WTC11 (cell line): ENCODE data around the gene AURKAIP1. TPM values are rescaled to one million over a fixed set of nuclear protein-coding genes. Genes with fewer than 3 reads are reported as not detected.

ENCODE experiments used
- ATAC-seq: fragments of 200-7000 bp; cut with Tn5 transposase; 2 replicates; pipeline ENCODE4 v1.10.0; 2021; ENCODE audit warnings: mild to moderate bottlenecking, moderate library complexity
- CTCF ChIA-PET: fragments of 300-600 bp; sonication (Branson Sonifier 250); formaldehyde crosslinking; loops from one replicate; lab custom pipeline; 2021; ENCODE audit warnings: antibody characterized with exemption; lab: Charles Lee
- POLR2A ChIA-PET: fragments of 350-600 bp; sonication (Branson Sonifier 250); formaldehyde crosslinking; loops from one replicate; lab custom pipeline; 2021; ENCODE audit warnings: antibody characterized with exemption; lab: Charles Lee
- DNase-seq: peaks from one replicate; pipeline ENCODE4 v3.0.0; 2021; ENCODE audit warnings: low spot score
- H3K27ac Mint-ChIP-seq: 2 replicates; pipeline ENCODE4 v1.8.0; 2021; ENCODE audit warnings: mixed read lengths
- H3K27me3 Mint-ChIP-seq: 2 replicates; pipeline ENCODE4 v1.8.0; 2021; ENCODE audit warnings: low read depth, mild to moderate bottlenecking, moderate library complexity, mixed read lengths
- H3K36me3 Mint-ChIP-seq: 2 replicates; pipeline ENCODE4 v1.8.0; 2021; ENCODE audit warnings: mixed read lengths
- H3K4me1 Mint-ChIP-seq: 2 replicates; pipeline ENCODE4 v1.8.0; 2022; ENCODE audit warnings: mixed read lengths
- H3K4me3 Mint-ChIP-seq: 2 replicates; pipeline ENCODE4 v1.8.0; 2021; ENCODE audit warnings: mild to moderate bottlenecking, moderate library complexity, mixed read lengths
- H3K9me3 Mint-ChIP-seq: 2 replicates; pipeline ENCODE4 v1.8.0; 2021; ENCODE audit warnings: mixed read lengths
- CREM ChIP-seq: sonication (generic); formaldehyde crosslinking; IDR thresholded peaks from 2 replicates; pipeline ENCODE4 v1.8.1; 2022; ENCODE audit warnings: mild to moderate bottlenecking, missing genetic modification reagents, moderate library complexity
- FOXK1 ChIP-seq: sonication (generic); formaldehyde crosslinking; IDR thresholded peaks from 2 replicates; pipeline ENCODE4 v1.8.0; 2022; ENCODE audit warnings: mild to moderate bottlenecking, moderate library complexity, missing genetic modification reagents
- FOXP1 ChIP-seq: sonication (generic); formaldehyde crosslinking; IDR thresholded peaks from 2 replicates; pipeline ENCODE4 v1.8.0; 2022; ENCODE audit warnings: missing genetic modification reagents, mild to moderate bottlenecking, moderate library complexity, borderline replicate concordance
- HMGA2 ChIP-seq: fragments of 250-450 bp; sonication (Bioruptor Pico); IDR thresholded peaks from 2 replicates; pipeline ENCODE4 v1.4.0; 2021; ENCODE audit warnings: mild to moderate bottlenecking, moderate library complexity
- JAZF1 ChIP-seq: fragments of 250-450 bp; sonication (Bioruptor Pico); IDR thresholded peaks from 2 replicates; pipeline ENCODE4 v1.9.0; 2021; ENCODE audit warnings: moderate library complexity, mild to moderate bottlenecking, inconsistent platforms
- MYBL2 ChIP-seq: sonication (generic); formaldehyde crosslinking; IDR thresholded peaks from 2 replicates; pipeline ENCODE4 v1.8.1; 2023; ENCODE audit warnings: mild to moderate bottlenecking, moderate library complexity, missing genetic modification reagents
- NR3C1 ChIP-seq: sonication (generic); formaldehyde crosslinking; conservative IDR thresholded peaks from 2 replicates; pipeline ENCODE4 v1.8.1; 2023; ENCODE audit warnings: low read depth, mild to moderate bottlenecking, missing genetic modification reagents
- SMAD4 ChIP-seq: sonication (generic); formaldehyde crosslinking; IDR thresholded peaks from 2 replicates; pipeline ENCODE4 v1.8.0; 2022; ENCODE audit warnings: mild to moderate bottlenecking, missing genetic modification reagents
- SP1 ChIP-seq: sonication (generic); formaldehyde crosslinking; conservative IDR thresholded peaks from 2 replicates; pipeline ENCODE4 v1.8.1; 2022; ENCODE audit warnings: missing genetic modification reagents
- TEAD4 ChIP-seq: sonication (generic); formaldehyde crosslinking; IDR thresholded peaks from 2 replicates; pipeline ENCODE4 v1.8.0; 2022; ENCODE audit warnings: mild to moderate bottlenecking, missing genetic modification reagents
- total RNA-seq: library from RNA; stranded (reverse); gene quantifications from 3 replicates; pipeline ENCODE4 v1.2.3, GENCODE V29; 2021
- TF ChIP-seq, protein P1 (sequence below): fragments of 250-450 bp; sonication (Bioruptor Pico); IDR thresholded peaks from 2 replicates; pipeline ENCODE4 v1.9.0; 2021; ENCODE audit warnings: mild to moderate bottlenecking
- TF ChIP-seq, protein P2 (sequence below): sonication (generic); formaldehyde crosslinking; IDR thresholded peaks from 2 replicates; pipeline ENCODE4 v1.8.1; 2022; ENCODE audit warnings: mild to moderate bottlenecking, moderate library complexity, missing genetic modification reagents
- TF ChIP-seq, protein P3 (sequence below): sonication (generic); formaldehyde crosslinking; IDR thresholded peaks from 2 replicates; pipeline ENCODE4 v1.8.0; 2022; ENCODE audit warnings: mild to moderate bottlenecking, missing genetic modification reagents
- TF ChIP-seq, protein P4 (sequence below): sonication (generic); formaldehyde crosslinking; conservative IDR thresholded peaks from 2 replicates; pipeline ENCODE4 v1.8.1; 2023; ENCODE audit warnings: mild to moderate bottlenecking, low read depth, missing genetic modification reagents, moderate library complexity
- TF ChIP-seq, protein P5 (sequence below): sonication (generic); formaldehyde crosslinking; IDR thresholded peaks from 2 replicates; pipeline ENCODE4 v1.8.1; 2023; ENCODE audit warnings: mild to moderate bottlenecking, missing genetic modification reagents, moderate library complexity
- TF ChIP-seq, protein P6 (sequence below): fragments of 250-450 bp; sonication (Bioruptor Pico); conservative IDR thresholded peaks from 2 replicates; pipeline ENCODE4 v1.9.0; 2021; ENCODE audit warnings: mild to moderate bottlenecking
- TF ChIP-seq, protein P7 (sequence below): sonication (generic); formaldehyde crosslinking; IDR thresholded peaks from 2 replicates; pipeline ENCODE4 v1.8.0; 2022; ENCODE audit warnings: mild to moderate bottlenecking, missing genetic modification reagents

AURKAIP1 gene
- total RNA-seq, 1 experiment from 2014 or later = 268 TPM

DNA sequence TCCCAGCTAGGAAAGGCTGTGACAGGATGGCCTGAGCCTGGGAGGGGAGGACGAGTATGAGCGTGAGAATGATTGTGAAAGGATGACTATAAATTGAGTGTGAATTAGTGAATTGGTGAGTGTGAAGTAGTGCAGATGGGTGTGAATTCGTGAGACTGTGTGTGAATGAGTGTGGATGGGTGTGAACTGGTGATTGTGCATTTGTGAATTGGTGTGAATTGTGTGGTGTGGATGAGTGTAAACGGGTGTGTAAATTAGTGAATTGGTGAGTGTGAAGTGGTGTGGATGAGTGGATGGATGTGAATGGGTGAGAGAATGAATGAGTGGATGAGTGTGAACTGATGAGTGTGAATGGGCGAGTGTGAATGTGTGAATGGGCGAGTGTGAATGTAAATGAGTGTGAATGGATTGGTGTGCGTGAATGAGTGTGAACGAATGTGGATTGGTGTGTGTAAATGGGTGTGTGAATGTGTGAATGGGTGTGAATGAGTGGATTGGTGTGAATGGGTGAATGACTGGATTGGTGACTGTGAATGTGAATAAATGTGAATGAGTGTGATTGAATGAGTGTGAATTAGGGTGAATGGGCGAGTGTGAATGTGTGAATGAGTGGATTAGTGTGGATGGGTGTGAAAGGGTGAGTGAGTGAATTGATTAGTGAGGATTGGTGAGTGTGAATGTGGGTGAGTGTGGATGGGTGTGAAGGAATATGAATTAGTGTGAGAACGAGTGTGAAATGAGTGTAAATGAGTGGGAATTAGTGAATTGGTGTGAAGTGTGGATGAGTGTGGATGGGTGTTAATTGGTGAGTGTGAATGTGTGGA, 8.9 kb downstream of the AURKAIP1 start:
- TF ChIP-seq, protein P1, sequence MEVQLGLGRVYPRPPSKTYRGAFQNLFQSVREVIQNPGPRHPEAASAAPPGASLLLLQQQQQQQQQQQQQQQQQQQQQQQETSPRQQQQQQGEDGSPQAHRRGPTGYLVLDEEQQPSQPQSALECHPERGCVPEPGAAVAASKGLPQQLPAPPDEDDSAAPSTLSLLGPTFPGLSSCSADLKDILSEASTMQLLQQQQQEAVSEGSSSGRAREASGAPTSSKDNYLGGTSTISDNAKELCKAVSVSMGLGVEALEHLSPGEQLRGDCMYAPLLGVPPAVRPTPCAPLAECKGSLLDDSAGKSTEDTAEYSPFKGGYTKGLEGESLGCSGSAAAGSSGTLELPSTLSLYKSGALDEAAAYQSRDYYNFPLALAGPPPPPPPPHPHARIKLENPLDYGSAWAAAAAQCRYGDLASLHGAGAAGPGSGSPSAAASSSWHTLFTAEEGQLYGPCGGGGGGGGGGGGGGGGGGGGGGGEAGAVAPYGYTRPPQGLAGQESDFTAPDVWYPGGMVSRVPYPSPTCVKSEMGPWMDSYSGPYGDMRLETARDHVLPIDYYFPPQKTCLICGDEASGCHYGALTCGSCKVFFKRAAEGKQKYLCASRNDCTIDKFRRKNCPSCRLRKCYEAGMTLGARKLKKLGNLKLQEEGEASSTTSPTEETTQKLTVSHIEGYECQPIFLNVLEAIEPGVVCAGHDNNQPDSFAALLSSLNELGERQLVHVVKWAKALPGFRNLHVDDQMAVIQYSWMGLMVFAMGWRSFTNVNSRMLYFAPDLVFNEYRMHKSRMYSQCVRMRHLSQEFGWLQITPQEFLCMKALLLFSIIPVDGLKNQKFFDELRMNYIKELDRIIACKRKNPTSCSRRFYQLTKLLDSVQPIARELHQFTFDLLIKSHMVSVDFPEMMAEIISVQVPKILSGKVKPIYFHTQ (CRISPR knock-in tag) = no peak
- TF ChIP-seq, protein P2, sequence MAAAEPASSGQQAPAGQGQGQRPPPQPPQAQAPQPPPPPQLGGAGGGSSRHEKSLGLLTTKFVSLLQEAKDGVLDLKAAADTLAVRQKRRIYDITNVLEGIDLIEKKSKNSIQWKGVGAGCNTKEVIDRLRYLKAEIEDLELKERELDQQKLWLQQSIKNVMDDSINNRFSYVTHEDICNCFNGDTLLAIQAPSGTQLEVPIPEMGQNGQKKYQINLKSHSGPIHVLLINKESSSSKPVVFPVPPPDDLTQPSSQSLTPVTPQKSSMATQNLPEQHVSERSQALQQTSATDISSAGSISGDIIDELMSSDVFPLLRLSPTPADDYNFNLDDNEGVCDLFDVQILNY (CRISPR knock-in tag) = no peak
- TF ChIP-seq HMGA2 (CRISPR knock-in tag) (no peak), SMAD4 (CRISPR knock-in tag) (no peak), FOXP1 (no peak), JAZF1 (CRISPR knock-in tag) (no peak), TEAD4 (CRISPR knock-in tag) (no peak)
- TF ChIP-seq, protein P3, sequence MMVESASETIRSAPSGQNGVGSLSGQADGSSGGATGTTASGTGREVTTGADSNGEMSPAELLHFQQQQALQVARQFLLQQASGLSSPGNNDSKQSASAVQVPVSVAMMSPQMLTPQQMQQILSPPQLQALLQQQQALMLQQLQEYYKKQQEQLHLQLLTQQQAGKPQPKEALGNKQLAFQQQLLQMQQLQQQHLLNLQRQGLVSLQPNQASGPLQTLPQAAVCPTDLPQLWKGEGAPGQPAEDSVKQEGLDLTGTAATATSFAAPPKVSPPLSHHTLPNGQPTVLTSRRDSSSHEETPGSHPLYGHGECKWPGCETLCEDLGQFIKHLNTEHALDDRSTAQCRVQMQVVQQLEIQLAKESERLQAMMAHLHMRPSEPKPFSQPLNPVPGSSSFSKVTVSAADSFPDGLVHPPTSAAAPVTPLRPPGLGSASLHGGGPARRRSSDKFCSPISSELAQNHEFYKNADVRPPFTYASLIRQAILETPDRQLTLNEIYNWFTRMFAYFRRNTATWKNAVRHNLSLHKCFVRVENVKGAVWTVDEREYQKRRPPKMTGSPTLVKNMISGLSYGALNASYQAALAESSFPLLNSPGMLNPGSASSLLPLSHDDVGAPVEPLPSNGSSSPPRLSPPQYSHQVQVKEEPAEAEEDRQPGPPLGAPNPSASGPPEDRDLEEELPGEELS = no peak
- TF ChIP-seq, protein P4, sequence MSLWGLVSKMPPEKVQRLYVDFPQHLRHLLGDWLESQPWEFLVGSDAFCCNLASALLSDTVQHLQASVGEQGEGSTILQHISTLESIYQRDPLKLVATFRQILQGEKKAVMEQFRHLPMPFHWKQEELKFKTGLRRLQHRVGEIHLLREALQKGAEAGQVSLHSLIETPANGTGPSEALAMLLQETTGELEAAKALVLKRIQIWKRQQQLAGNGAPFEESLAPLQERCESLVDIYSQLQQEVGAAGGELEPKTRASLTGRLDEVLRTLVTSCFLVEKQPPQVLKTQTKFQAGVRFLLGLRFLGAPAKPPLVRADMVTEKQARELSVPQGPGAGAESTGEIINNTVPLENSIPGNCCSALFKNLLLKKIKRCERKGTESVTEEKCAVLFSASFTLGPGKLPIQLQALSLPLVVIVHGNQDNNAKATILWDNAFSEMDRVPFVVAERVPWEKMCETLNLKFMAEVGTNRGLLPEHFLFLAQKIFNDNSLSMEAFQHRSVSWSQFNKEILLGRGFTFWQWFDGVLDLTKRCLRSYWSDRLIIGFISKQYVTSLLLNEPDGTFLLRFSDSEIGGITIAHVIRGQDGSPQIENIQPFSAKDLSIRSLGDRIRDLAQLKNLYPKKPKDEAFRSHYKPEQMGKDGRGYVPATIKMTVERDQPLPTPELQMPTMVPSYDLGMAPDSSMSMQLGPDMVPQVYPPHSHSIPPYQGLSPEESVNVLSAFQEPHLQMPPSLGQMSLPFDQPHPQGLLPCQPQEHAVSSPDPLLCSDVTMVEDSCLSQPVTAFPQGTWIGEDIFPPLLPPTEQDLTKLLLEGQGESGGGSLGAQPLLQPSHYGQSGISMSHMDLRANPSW (CRISPR knock-in tag) = no peak
- TF ChIP-seq, protein P5, sequence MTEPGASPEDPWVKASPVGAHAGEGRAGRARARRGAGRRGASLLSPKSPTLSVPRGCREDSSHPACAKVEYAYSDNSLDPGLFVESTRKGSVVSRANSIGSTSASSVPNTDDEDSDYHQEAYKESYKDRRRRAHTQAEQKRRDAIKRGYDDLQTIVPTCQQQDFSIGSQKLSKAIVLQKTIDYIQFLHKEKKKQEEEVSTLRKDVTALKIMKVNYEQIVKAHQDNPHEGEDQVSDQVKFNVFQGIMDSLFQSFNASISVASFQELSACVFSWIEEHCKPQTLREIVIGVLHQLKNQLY = no peak
- Mint-ChIP-seq H3K4me3 (no peak overlapping the region), H3K36me3 (no peaks in the 10 kb centered on the region), H3K4me1 (peaks cover 6% of the 10 kb centered on the region), H3K27ac (no peak overlapping the region), H3K27me3 (peaks cover 40% of the 10 kb centered on the region), H3K9me3 (no peaks in the 10 kb centered on the region)
- ATAC-seq = no peak
- no peak for DNase-seq
- CTCF ChIA-PET = no interaction called here
- POLR2A ChIA-PET = no interaction called here

DNA sequence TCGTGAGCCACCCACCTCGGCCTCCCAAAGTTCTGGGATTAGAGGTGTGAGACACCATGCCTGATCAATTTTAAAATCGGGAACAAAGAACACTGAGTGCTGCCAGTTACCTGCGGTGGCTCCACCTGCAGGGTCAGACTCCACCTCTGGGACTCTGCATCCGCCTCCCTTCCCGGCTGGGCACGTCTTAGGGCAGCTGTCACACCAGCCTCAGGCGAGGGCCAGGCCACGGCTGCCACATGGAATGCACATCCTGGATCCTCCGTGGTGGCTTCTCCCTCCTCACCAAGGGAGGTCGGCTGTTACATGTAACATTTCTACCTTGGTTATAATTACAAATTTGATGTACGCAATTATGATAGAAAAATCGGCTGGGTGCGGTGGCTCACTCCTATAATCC, 10.7 kb downstream of the AURKAIP1 start:
- H3K4me3 Mint-ChIP-seq = no peak overlapping the region
- H3K27me3 Mint-ChIP-seq = peaks cover 36% of the 10 kb centered on the region
- POLR2A ChIA-PET = no interaction called here
- CTCF ChIA-PET = no interaction called here
- no peaks in the 10 kb centered on the region for H3K9me3 Mint-ChIP-seq
- ATAC-seq = peak; percentile 33
- no peaks in the 10 kb centered on the region for H3K36me3 Mint-ChIP-seq
- H3K27ac Mint-ChIP-seq = no peak overlapping the region
- peaks cover 14% of the 10 kb centered on the region for H3K4me1 Mint-ChIP-seq
- DNase-seq = no peak
- TF ChIP-seq, protein P6, sequence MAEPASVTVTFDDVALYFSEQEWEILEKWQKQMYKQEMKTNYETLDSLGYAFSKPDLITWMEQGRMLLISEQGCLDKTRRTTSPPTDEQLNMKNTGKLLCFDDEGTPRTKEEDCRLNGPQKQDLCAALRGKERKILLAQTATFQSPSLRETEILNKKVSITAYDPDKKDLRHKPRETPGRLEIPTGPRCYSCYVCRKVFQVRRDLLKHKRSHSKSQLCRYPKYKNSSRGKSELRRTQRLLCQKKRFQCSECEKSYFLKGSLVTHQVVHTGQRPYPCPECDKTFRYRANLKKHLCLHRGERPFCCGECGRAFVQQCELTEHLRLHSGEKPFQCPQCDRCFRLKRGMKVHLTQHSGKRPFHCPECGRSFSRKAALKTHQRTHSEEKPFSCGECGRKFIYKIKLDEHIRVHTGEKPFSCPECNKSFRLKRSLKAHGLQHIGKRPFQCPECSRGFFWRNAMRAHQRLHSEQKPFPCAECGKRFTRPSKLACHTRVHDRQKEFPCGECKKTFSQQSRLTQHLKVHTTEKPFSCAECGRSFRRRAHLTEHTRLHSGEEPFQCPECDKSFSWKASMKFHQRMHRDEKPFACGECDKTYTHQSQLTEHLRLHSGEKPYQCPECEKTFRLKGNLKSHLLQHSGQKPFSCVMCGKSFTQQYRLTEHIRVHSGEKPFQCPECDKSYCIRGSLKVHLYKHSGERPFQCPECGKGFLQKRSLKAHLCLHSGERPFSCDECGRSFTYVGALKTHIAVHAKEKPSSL (CRISPR knock-in tag) = no peak
- TF ChIP-seq NR3C1 (CRISPR knock-in tag) = no peak
- no peak for TF ChIP-seq SP1 (CRISPR knock-in tag)
- no peak for TF ChIP-seq CREM (CRISPR knock-in tag)
- no peak for TF ChIP-seq FOXK1 (CRISPR knock-in tag)
- TF ChIP-seq, protein P2 (CRISPR knock-in tag) = no peak
- no peak for TF ChIP-seq MYBL2 (CRISPR knock-in tag)
- TF ChIP-seq, protein P7, sequence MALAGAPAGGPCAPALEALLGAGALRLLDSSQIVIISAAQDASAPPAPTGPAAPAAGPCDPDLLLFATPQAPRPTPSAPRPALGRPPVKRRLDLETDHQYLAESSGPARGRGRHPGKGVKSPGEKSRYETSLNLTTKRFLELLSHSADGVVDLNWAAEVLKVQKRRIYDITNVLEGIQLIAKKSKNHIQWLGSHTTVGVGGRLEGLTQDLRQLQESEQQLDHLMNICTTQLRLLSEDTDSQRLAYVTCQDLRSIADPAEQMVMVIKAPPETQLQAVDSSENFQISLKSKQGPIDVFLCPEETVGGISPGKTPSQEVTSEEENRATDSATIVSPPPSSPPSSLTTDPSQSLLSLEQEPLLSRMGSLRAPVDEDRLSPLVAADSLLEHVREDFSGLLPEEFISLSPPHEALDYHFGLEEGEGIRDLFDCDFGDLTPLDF (CRISPR knock-in tag) = no peak
- no peak for TF ChIP-seq JAZF1 (CRISPR knock-in tag)
